ENCODE results near the gene XKR3.
"Not testable (repeated sequence)": the region's sequence is repeated elsewhere in the genome, so short reads cannot be mapped to it uniquely, and the experiment has no call there.

Gene XKR3

DNA sequence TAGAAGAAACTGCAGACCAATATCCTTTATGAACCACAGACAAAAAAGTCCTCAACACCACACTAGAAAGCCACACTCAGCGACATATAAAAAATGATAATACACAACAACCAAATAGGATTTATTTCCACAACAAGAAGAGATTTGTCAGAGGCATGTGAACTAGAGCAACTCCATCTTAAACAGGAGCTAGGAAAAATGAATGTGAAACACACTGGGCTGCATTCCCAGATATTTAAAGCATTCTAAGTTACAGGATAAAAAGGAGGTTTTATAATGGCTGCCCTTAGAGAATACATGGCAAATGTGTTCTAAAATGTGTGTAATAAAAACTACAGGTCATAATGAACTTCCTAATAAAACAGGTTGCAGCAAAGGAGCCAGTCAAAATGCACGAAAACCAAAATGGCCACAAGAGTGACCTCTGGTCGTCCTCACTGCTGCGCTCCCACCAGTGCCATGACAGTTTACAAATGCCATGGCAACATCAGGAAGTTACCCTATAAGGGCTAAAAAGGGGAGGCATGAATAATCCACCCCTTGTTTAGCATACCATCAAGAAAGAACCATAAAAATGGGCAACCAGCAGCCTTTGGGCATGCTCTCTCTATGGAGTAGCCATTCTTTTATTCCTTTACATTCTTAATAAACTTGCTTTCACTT is 21.8 kb downstream of the XKR3 start:
- DNase-seq: no peak

DNA sequence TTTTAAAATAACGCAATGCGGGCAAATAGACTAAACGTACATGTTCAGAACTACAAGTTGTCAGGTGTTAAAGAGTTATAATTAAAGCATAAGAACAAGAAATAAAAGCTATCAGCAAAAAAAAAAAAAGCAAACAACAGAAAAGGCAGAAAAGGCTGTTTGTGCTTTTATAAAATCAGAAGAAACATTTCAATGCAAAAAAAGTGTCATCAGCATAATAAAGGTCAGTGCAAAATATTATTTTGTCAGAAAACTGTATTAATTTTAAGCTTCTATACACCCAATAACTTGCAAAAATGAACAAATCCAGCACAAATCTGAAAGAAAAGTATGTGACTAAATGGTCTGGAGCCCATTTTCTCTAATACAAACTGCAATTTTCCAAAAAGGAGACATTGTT is 23.6 kb downstream of the XKR3 start:
- DNase-seq: no peak

DNA sequence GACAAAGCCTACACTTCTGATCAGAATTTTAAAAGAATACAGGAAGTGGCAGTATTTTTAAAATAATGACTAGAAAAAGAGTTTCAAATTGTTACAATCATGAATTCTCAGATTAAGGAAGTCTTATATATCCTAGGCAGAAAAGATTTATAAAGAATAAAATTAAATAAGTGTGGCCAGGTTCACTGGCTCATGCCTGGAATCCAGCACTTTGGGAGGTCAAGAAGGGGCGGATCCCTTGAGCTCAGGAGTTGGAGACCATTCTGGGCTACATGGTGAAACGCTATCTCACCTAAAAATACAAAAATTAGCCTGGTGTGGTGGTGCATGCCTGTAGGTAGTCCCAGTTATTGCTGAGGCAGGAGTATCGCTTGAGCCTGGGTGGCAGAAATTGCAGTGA is 24.1 kb downstream of the XKR3 start:
- DNase-seq: no peak

DNA sequence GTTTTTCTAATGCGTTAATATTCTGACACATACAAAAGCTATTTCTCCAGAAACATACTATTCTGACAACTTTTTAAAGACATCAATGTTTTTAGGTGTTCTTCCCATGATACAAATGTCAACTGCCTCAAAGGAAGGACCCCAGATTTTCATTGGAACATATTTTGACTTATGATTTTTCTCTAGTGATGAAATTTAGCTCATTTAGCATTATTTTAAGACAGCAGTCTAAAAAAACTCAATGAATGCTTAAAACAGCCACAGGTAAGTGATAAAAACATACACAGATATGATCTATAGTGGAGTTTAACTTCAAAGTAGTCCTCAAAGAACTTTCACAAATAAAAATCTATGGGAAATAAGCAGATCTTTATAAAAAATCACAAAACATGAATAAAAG is 24.9 kb downstream of the XKR3 start:
- no peak for DNase-seq

DNA sequence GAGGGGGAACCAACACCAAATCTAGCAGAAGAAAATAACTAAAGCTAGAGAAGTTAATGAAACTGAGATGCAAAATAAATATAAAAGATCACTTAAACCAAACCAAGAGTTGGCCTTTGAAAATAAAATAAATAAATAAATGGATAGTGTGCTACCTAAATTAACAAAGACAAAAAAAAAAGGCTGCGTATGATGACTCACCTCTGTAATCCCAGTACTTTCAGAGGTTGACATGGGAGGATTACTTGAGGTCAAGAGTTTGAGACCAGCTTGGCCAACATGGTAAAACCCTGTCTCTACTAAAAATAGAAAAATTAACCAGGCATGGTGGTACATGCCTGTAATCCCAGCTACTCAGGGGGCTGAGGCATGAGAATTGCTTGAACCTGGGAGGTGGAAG is 29.7 kb downstream of the XKR3 start:
- not testable (repeated sequence) for DNase-seq

DNA sequence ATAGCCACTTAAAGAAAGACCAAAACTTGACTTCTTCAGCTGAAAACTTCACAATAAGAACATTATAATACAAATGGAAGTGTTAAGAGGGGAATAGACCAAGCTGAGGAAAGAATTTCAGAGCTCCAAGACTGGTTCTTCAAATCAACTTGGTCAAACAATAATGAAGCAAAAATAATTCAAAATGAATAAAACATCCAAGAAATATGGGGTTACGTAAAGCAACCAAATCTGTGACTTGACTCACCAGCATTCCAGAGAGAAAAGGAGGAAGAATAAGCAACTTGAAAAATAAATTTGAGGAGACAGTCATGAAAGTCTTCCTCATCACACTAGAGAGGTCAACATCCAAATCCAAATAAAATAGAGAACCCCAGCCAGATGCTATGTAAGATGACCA is 31.4 kb downstream of the XKR3 start:
- DNase-seq: no peak

DNA sequence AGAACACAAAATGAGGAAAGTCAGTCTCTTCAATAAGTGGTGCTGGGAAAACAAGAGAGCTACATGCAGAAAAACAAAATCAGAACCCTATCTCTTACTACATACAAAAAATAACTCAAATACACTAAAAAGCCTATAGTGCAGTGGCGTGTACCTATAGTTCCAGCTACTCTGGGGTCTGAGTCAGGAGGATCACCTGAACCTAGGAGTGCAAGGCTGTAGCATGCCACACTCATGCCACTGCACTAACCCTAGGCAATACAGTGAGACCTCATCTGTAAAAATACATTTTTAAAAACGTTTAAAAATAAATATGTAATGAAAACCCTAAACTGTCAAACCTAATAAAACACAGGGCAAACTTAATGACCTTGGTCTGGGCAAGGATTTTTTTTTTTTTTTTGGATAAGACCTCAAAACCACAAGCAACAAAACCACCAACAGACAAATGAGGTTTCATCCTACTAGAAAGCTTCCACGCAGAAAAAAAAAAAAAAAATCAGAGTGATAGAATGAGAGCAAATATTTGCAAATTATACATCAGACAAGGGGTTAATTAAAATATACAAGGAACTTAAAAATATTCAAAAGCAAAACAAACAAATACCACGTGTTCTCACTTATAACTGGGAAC is 35.2 kb downstream of the XKR3 start:
- DNase-seq: no peak

DNA sequence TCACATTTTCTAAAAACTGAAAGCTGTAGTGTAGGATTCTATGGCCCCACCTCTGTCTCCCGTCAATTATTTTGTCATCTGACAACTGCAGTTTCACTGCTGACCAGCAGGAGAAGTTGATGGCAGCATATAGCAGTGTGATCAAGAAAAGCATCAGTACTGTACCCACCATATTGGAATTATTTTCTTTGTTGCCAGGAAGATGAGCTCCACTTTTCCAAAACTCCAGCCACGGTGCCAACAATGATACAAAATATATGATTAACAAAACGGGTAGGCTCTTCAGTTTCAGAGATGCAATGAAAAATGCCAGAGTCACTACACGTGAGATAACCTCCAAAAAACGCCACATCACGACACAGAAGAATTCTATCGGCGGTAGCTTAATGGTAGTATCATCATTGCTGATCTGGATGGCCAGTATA is 41.3 kb downstream of the XKR3 start:
- DNase-seq: no peak

DNA sequence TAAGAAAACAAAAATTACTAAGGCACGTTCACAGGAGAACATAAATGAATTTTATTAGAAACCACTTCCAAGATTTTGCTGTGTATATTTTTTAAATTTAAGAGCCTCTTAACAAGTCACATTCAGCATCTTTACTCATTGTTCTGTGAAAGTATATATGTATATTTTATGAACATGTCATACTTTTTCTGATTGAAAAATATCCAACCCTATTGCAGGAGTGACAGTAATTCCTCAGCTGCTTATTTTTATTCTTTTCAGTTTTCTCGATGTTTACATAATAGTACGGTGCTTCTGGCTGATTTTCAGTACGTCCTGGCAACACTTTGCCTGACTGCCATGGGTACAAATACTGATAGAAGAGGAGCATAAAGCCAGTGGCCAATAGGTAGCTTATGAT is 41.8 kb downstream of the XKR3 start:
- no peak for DNase-seq

DNA sequence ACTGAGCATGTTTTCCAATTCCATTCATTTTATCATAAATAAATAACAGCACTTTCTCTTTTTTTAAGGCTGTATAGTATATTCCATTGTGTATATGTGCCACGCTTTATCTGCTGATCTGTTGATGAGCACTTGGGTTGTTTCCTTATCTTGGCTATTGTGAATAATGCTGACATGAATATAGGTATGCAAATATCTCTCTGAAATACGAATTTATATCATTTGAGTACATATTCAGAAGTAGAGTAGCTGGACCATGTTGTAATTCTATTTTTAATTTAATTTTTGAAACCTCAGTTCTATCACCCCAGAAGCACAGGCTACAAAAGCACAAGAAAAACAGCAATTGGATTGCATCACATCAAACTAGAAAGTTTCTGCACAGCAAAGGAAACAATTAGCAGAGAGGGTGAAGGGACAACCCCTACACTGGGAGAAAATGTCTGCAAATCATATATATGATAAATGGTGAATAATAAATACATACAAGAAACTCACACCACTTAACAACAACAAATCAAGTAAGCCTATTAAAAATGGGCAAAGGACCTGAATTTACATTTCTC is 43.4 kb downstream of the XKR3 start:
- no peak for DNase-seq

DNA sequence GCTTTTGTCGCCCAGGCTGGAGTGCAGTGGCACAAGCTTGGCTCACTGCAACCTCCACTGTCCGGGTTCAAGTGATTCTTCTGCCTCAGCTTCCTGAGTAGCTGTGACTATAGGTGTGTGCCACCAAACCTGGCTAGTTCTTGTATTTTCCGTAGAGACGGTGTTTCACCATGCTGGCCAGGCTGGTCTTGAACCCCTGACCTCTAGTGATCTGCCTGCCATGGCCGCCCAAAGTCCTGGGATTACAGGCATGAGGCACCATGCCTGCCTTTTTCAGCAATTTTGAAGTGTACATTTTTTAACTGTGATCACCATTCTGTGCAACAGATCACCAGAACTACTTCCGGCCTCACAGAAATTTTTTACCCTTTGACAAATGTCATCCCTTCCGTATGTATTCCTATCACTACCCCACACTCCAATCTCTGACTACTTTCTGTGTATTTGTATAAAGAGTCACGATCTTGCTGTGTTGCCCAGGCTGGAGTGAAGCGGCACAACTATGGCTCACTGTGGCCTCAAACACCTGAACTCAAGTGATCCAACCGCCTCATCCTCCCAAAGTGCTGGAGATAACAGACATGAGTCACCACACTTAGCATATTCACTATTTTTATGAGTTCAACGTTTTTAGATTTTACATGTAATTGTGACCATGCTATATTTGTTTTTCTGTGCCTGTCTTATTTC is 44.0 kb downstream of the XKR3 start:
- no peak for DNase-seq

DNA sequence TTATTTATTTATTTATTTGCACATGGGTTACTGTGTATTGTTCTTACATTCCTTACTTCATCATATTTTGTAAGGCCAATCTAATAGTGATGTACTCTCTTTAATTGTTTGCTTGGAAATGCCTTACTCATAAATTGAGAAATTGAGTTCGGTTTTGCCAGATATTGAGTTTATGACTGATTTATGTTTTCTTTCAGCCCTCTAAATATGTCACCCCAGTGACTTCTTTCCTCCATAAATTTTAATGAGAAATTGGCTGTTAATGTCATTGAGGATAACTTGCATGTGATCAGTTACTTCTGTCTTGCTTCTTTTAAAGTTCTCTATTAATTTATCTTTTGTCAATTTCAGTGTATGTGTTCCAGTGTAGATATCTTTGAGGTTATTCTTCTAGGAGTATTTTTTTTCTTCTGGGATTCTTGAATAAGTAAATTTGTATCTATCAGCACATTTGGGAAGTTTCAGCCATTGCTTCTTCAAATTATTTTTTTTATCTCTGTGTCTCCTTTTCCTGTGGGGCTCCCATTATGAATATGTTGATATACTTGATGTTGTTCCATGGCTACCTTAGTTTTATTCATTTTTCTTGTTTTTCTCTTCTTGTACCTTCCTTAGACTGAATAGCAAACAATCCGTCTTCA is 47.8 kb downstream of the XKR3 start:
- no peak for DNase-seq

DNA sequence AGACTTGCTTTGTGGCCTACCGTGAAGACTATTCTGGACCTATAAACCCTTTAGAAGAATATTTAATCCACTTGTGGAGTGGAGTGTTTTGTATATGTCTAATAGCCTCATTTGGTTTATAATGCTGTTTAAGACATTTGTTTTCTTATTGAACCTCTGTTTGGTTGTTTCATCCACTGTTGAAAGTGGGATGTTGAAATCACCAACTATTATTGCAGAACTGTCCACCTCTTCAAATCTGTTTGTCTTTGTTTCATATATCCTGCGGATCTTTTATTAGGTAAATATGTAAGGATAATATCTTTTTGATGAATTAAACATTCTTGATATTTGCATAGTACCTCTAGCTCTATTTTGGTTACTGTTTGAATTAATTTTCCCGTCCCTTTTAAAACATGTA is 49.1 kb downstream of the XKR3 start:
- DNase-seq: no peak

DNA sequence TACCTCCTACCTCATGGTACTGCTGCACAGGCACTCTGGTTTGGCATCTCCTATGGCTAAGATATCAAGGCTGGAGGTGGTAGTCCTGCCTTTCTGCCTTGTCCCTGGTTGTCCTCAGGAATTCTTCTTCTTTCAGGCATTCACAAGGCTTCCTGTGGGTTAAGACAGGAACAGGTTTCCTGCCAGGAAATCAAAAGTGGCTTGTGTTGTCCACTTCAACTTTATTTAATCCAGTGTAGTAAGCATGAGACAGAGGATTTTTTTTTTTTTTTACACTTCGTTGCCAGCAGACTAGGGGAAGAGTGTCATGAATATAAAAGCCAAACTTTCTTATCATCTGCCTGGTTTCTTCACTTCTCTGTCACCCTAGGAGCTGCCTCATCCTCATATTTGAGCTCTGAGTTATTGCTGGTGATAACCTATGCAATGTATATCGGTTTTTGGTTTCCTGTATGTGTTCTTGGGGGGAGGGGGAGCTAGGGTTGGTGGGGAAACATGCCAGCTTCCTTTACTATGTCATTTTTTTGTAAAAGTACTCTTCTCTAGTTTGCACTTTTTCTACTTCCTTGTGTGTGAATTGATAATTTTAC is 50.2 kb downstream of the XKR3 start:
- DNase-seq: no peak

DNA sequence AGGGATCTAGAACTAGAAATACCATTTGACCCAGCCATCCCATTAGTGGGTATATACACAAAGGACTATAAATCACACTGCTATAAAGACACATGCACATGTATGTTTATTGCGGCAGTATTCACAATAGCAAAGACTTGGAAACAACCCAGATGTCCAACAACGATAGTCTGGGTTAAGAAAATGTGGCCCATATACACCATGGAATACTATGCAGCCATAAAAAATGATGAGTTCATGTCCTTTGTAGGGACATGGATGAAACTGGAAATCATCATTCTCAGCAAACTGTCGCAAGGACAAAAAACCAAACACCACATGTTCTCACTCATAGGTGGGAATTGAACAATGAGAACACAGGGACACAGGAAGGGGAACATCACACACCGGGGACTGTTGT is 53.6 kb downstream of the XKR3 start:
- DNase-seq: not testable (repeated sequence)

DNA sequence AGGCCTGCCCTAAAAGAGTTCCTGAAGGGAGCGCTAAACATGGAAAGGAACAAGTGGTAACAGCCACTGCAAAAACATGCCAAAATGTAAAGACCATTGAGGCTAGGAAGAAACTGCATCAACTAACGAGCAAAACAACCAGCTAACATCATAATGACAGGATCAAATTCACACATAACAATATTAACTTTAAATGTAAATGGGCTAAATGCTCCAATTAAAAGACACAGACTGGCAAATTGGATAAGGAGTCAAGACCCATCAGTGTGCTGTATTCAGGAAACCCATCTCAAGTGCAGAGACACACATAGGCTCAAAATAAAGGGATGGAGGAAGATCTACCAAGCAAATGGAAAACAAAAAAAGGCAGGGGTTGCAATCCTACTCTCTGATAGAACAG is 57.3 kb downstream of the XKR3 start:
- not testable (repeated sequence) for DNase-seq

DNA sequence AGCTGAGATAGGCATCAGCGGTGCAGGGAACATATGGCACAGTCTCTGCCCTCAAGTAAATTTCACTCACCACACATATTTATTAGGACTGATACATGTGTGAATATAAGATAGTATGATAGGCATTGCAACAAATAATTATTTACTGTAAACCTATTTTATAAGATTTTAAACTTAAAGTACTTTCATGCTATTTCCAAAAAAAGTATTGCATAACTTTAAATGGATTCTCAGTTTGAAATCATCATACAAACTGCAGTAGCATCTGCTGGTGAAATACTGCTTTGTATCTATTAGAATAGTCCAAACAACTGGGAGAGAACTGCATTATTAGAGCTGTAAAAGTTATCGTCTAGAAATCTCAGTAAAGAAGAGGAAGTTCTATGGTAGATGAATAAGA is 63.0 kb downstream of the XKR3 start:
- not testable (repeated sequence) for DNase-seq

DNA sequence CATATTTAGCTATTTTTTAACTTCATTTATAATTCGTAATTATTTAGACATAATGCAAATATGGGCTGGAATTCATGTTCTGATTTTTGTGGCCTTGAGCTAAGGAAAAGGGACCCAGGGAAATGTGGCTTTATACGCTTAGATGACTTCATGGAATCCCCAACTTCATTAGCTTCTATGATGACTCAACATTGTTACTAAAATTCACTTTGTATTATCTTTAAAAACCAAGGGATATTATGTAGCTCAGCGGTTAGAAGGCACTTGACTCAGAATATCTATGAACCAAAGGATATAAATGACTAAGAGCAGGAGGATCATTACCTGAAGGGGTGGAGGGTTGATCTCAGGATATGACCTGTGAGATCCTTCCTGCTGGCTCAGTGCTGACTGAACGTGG is 64.8 kb downstream of the XKR3 start:
- DNase-seq: not testable (repeated sequence)

DNA sequence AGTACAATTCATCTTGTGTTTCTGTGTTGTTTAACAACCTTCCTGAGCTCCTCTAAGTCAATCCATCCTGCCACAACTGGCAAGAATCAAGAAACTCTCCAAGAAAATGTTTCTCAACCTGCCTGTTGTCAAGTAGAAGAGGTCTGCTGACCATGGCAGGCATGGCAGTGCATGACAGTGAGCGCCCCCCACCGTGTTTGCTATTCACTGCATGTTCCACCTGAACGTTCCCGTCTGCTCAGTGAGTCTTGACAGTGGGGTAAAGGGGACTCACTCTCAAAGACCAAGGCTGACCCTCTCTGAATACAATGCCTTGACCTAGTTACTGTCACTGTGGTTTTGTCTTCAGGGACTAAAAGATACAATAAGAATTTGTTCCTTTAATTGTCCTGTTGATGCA is 75.9 kb downstream of the XKR3 start:
- DNase-seq: not testable (repeated sequence)

DNA sequence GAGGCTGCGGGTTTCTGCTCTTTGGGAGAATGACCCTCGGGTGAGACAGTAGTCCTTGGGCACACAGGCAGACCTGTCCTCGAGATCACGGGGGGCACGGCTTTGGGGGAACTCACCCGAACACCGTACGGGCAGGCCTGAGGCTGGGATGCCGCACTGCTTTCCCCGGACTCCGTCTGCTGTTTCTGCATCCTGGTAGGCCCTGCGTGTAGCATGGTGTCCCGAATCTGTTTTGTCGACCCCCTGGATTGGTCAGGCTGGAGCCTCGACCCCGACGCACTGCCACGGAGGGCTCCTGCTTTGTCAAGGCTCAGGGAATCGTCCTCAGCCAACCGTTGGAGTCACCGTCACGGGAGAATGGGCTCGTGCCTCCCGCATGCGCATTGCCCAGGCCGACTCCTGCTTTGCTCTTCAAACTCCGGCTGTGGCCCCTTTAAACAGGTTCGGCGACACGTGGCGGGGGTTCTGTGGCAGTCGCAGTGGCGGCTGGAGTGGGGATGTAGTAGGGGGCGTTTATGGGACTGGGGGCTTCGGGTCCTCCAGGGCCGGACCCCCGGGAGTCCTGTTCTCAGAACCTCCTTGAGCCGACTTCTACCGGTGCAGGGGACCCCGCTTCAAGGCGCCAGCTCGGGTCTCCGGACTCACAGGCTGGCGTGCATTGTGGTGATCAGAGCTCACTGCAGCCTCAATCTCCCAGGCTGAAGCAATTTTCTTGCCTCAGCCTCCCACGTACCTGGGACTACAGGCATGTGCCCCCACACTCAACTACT is 76.9 kb downstream of the XKR3 start:
- DNase-seq: not testable (repeated sequence)

DNA sequence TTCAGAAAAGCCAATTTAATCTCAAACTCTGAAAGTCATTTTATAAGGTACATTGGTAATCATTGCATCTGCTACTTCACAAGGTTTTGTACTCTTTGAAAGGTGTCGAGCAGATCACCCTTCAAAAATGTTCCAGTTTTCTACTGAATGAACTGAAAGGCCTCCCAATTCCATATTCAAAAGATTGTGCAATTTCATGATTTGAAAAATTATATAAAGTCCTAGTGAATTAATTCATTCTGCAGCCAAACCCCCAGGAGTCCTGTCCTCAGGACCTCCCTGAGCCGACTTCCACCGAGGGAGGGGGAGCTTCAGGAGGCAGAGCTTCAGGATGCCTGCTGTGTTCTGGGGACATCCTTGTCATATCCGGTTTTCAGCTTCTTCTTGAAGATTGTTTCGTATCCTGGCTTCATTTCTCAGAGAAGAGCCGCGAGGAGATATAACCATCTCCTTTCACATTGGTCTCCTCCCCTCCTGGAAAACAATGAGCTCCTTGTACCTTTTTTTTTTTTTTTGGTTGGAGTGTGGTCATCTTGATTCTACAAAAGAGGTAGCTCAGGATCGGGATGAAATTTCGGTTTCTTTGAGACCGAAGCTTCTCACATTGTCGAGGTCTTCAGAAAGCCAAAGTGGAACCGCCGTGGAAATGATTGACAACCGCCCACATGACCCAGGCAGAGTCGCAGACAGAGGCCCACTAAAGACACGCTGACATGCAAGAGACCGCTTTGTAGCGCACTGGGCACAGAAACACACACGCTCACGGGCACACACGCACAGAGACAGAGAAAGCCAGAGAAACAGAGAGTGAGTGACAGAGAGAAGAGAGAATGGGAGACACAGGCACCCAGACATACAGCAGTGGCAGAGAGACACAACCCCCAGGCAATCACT is 77.7 kb downstream of the XKR3 start:
- not testable (repeated sequence) for DNase-seq
